ENCODE data around the gene SLC44A2.
A peak's percentile ranks its signal among the peaks of the same experiment; 100 is the strongest.

Gene SLC44A2

DNA sequence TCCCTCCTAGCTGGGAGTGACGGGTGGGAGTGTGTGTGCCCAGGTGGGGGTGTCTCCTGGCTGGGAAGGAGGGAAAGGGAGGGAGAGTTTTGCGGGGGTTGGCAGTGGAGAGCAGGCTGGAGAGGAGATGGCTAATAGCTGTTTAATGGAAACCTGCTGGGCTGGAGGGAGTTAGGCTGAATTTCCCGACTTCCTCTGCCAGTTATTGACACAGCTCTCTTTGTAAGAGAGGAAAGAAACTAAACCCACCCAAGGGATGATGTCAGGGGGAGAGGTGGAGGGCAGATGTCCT lies 18.6 kb downstream of the SLC44A2 start:
- in situ Hi-C loops (cut with HindIII; ENCODE audit: low pct_unique_long_range_greater_than_20kb, low sequenced_read_pairs) = no loop called here
- TF ChIP-seq JUND (IDR thresholded peaks at IDR 0.05; ENCODE audit: low read depth) = no peak
- no peak for DNase-seq (ENCODE audit: low read depth in 1 of 2, low spot score in 1 of 2)

DNA sequence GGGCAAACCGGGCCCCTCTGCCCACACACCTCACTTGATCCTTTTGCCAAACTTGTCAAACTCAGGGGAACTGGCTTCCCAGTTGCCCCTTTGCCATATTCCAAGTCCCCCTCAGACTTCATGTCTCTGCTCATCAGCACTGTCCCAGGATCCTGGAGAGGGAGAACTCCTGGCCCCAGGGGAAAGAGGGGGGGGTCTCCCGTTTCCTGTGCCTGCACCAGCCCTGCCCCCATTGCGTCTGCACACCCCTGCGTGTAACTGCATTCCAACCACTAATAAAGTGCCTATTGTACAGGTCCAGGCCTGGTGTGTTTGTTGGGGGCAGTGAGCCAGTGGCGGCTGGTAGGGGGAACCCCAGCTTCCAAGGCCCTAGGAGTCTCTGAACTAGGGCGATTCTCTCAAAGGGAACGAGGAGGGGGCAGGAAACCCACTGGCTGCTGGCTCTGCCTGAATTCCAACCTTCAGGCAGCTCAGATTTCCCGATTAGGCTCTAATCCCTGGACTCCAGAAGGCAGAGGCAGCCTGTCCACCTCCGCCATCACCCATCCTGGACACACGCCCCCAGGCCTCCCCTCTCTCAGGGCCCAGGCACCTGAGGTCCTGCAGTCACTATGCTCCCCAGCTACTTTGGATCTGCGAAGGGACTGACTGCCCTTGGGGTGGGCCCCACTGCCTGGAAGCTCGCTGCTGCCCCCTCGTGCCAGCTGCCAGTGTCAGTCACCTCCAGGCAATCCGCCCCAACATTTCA lies 19.1 kb downstream of the SLC44A2 start:
- DNase-seq (ENCODE audit: low read depth in 1 of 2, low spot score in 1 of 2) = peak; percentile 76 to 78
- TF ChIP-seq JUND (IDR thresholded peaks at IDR 0.05; ENCODE audit: low read depth) = no peak
- in situ Hi-C loops (cut with HindIII; ENCODE audit: low pct_unique_long_range_greater_than_20kb, low sequenced_read_pairs) = no loop called here

DNA sequence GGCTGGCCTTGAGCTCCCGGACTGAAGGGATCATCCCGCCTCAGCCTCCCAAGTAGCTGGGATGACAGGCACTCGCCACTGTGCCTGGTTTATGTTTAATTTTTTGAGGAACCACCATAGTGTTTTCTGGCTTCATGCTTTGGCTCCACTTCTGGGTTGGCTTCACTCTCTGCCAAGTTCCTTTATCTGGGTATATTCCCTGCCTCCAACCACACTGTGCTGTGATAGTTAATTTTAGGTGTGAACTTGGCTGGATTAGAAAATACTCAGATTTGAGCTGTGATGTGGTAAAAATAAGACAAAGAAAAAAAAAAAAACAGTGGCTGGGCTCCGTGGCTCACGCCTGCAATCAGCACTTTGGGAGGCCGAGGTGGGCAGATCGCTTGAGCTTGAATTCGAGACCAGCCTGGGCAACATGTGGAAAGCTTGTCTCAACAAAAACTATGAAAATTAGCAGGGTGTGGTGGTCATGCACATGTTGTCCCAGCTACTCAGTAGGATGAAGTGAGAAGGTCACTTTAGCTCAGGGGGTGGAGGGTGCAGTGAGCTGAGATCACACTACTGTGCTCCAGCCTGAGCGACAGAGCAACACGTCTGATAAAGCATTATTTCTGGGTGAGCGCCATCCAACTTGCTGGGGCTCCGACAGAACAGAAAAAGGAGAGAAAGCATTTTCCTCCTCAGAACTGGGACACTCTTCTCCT lies 21.3 kb downstream of the SLC44A2 start:
- TF ChIP-seq JUND (IDR thresholded peaks at IDR 0.05; ENCODE audit: low read depth) = no peak
- DNase-seq (ENCODE audit: low read depth in 1 of 2, low spot score in 1 of 2) = no peak
- in situ Hi-C loops (cut with HindIII; ENCODE audit: low pct_unique_long_range_greater_than_20kb, low sequenced_read_pairs) = no loop called here

DNA sequence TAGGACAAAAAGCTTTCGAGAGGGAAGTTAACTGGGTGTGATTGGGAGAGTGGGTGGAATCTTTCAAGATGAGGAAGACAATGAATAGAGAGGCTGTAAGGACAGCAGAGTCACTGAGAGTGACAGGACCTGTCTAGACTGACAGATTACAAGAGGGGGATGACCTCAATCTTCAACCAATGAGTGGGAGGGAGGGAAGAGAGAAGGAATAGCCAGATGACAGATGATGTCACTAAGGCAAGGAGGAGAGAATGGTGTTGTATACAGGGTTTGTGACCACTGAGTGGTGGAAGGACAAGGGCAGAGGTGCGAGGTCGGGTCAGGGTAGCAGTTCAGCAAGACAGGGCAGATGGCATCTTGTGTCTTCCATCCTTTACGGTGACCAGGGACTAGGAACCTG lies 23.0 kb downstream of the SLC44A2 start:
- TF ChIP-seq JUND (IDR thresholded peaks at IDR 0.05; ENCODE audit: low read depth) = no peak
- in situ Hi-C loops (cut with HindIII; ENCODE audit: low pct_unique_long_range_greater_than_20kb, low sequenced_read_pairs) = no loop called here
- DNase-seq (ENCODE audit: low read depth in 1 of 2, low spot score in 1 of 2) = no peak

DNA sequence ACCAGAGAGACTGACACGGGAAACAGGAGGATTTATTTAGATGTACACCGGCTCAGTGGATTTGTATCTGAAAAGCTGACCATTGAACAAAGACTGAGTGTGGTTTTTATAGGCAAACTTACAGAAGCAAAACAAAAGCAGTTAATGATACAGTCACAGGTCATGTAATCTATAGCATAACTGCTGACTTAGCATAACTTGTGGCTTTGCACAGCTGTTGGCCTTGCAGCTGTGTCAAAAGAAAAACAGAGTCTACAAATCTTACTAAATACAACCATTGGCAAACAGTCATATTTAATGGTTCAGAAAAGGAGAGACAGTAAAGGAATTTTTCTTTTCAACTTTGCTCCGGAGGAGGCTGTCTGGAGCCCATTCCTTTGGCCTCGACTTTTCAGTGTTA lies 26.5 kb downstream of the SLC44A2 start:
- TF ChIP-seq JUND (IDR thresholded peaks at IDR 0.05; ENCODE audit: low read depth) = no peak
- in situ Hi-C loops (cut with HindIII; ENCODE audit: low pct_unique_long_range_greater_than_20kb, low sequenced_read_pairs) = no loop called here
- DNase-seq (ENCODE audit: low read depth in 1 of 2, low spot score in 1 of 2) = no peak

DNA sequence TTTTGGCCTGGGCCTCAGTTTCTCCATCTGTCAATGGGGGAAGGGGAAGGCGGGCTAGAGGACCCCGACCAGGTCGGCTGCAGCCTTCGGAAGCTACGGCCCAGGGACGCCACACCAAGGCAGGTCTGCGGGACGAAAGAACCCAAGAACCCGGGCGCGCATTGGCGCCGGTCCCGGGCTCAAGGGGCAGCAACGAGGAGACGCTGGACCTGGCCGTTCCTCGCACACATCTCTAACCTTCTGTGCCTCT lies 28.1 kb downstream of the SLC44A2 start:
- DNase-seq (ENCODE audit: low read depth in 1 of 2, low spot score in 1 of 2) = no peak
- in situ Hi-C loops (cut with HindIII; ENCODE audit: low pct_unique_long_range_greater_than_20kb, low sequenced_read_pairs) = no loop called here
- no peak for TF ChIP-seq JUND (IDR thresholded peaks at IDR 0.05; ENCODE audit: low read depth)

DNA sequence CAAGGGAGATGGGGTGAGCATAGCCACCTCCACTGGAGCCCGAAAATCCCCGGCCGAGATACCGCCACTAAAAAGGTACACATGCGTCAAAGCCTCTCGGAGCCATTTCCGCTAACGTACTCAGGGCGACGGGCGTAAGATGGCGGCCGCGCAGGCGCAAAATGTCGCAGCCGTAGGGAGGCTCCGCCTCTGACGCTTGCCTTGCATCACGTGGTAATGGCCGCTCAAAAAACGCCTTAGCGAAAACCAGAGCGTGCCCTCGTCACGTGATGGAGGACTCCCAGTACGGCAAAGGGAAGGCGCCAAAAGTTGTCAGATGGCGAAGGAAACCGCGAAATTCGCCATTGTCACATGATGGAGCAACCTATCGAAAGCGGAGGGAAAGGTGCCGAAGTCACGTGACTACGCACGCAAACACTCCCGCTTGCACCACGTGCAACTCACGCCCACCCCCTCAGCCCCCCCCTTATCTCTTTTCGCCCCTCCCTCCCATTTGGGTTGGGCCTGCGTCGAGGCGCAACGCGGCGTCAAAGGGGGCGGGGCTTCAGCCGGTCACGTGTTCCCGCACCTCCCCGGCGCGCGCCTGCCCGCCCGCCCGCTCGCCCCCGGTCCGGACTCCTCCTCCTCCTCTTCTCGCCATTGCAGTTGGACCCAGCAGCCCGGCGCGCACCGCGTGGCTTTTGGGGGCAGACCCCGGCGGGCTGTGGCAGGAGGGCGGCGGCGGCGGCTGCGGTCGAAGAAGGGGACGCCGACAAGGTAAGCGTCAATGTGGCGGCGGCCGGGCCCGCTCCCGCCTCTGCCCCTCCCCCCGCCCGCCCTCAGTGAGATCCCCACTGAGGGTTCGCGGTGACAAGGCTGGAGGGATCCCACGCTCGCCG lies 28.6 kb downstream of the SLC44A2 start, which contains the start of gene ILF3:
Gene ILF3 (plus strand): TSS at position 615 of the 878 bp plus-strand sequence. CDS start 16,260 bp downstream, outside the sequence.
- peak; percentile 95 to 100 for DNase-seq (ENCODE audit: low read depth in 1 of 2, low spot score in 1 of 2)
- TF ChIP-seq JUND (IDR thresholded peaks at IDR 0.05; ENCODE audit: low read depth) = no peak
- in situ Hi-C loops (cut with HindIII; ENCODE audit: low pct_unique_long_range_greater_than_20kb, low sequenced_read_pairs) = no loop called here

DNA sequence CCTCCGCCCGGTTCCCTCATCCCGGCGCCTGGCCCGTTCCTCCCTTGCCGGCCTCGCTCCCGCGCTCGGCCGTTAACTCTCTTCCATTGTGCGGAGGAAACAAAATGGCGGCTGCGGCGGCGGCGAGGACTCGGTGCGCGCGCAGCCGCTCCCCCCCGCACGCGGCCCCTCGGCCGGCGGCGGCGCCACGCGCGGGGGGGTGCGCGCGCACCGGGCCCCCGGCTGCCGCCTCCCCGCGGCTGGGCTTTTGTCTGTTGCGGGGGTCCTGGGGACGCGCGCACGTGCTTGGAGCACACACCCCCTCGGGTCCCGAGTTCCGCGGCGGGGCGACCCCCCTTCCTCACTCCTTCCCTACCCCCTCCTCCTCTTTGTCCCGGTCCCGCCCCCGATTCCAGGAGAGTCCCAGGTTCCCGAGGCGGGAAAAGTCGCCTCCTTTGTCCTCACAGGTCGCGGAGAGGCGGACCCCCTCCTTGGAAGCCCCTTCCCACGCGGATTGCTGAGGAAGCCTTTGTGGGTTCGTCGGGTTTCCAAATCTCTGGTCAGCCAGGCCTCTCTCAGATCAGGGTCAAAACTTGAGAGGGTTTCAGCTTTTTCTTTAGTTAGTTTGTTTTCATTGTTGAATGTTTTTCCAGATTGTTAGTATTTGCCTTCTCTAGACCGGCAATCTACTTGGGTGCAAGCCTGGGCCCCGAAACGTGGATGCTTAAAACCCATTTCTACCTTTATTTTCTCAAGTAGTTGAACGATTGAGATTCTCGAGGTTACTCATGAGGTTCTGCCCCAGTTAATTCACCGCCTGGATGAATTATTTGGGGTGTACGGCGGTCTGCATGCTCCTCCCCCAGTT lies 29.5 kb downstream of the SLC44A2 start:
- peak in 1 of 2 experiments; percentile 33 for DNase-seq (ENCODE audit: low read depth in 1 of 2, low spot score in 1 of 2)
- in situ Hi-C loops (cut with HindIII; ENCODE audit: low pct_unique_long_range_greater_than_20kb, low sequenced_read_pairs) = no loop called here
- no peak for TF ChIP-seq JUND (IDR thresholded peaks at IDR 0.05; ENCODE audit: low read depth)

DNA sequence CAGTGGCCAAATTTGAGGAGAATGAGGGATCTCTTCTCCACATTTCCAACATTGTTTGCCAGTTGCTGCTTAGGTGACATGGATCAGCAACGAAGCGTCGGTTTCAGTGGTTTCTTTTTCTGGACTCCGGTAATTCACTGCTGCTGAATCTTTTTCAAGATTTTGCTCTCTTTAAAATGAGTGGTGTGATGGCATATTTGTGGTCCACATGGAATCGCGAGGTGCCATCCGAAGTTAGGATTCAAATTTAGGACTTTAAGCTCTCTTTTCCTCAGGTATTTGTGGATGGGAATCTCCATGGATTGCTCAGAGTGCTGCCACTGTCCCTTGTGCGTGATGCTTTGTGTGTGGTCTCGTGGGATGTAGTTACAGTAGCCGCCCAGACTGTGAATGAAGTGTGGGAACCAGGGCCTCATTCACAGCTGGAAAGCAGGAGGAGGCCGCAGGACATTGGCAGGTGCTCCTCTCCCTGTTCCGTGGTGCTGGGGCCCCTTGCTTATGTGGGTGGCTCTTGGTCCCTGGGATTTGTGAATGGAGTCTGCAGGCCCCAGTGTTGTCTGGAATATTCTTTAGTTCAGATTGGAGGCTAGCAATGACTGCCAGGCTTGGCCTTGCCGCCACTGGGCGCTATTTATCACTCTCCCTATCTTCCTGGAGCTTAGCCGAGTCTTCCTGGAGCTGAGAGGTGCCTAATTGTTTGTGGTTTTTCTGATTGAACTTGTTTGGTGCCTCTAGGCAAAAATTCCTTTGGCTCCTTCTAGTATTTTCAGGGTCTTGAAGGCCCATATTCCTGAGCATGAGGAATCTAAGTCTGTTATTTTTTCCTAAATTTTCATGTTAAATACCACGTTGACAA lies 30.3 kb downstream of the SLC44A2 start:
- peak in 1 of 2 experiments; percentile 42 for DNase-seq (ENCODE audit: low read depth in 1 of 2, low spot score in 1 of 2)
- in situ Hi-C loops (cut with HindIII; ENCODE audit: low pct_unique_long_range_greater_than_20kb, low sequenced_read_pairs) = no loop called here
- TF ChIP-seq JUND (IDR thresholded peaks at IDR 0.05; ENCODE audit: low read depth) = no peak

DNA sequence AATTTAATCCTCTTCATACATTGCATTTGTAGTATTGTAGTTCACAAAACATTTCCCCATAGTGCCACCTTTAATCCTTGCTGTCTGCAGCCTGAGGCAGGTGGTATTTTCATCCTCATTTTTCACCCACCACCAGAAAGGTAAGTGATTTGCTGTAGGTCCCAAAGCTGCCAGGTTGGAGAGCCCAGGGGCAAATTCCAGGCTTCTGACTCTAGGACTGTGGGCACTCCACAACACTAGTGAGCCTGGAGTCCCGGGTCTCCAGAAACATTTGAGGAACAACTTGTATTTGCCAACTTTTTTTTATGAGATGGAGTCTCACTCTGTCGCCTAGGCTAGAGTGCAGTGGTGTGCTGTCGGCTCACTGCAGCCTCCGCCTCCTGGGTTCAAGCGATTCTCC lies 35.0 kb downstream of the SLC44A2 start:
- no peak for TF ChIP-seq JUND (IDR thresholded peaks at IDR 0.05; ENCODE audit: low read depth)
- DNase-seq (ENCODE audit: low read depth in 1 of 2, low spot score in 1 of 2) = peak in 1 of 2 experiments; percentile 34
- in situ Hi-C loops (cut with HindIII; ENCODE audit: low pct_unique_long_range_greater_than_20kb, low sequenced_read_pairs) = no loop called here

DNA sequence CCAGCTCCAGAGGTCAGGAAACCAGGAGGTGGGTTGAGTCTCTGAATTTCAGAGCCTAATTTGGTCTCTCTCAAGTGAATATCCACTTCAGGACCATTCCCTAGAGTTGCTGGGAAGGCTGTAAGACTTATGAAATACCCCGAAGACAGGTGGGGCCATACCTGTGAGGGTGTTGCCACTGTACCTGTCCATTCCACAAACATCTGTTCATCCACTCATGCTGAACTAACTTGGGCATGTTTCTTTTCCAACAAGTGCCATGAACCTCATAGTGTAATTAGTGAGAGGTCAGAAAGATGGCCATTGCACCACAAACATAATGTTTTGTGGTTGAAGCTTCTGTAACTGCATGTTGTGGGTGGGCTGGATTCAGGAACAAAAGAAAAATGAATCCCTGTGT lies 36.6 kb downstream of the SLC44A2 start:
- in situ Hi-C loops (cut with HindIII; ENCODE audit: low pct_unique_long_range_greater_than_20kb, low sequenced_read_pairs) = no loop called here
- TF ChIP-seq JUND (IDR thresholded peaks at IDR 0.05; ENCODE audit: low read depth) = no peak
- no peak for DNase-seq (ENCODE audit: low read depth in 1 of 2, low spot score in 1 of 2)
